GM20431 (cell line): ENCODE data around the gene SEC63.
"Not testable (repeated sequence)": the region's sequence is repeated elsewhere in the genome, so short reads cannot be mapped to it uniquely, and the experiment has no call there.

Experiments used
- in situ Hi-C: fragments of 300-500 bp; cut with MseI, MboI; formaldehyde crosslinking; loops from one replicate; pipeline ENCODE4 v1.15.0; 2020; ENCODE audit warnings: low sequenced_read_pairs; ENCODE audit not compliant: unreplicated experiment

Gene SEC63

DNA sequence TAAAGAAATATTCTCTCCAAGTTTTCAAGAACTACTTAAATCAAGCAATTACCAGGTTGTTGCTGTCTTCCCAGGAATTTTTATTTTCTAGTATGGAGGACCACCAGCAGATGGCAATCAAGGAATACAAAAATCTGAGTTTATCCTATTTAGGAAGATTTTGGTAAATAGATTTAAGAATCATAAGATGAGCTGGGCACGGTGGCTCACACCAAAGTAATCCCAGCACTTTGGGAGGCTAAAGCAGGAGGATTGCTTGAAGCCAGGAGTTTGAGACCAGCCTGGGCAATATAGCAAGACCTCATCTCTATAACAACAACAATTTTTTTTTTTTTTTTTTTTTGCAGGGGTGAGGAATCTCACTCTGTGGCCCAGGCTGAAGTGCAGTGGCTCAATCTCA lies 19.3 kb upstream of the SEC63 start:
- in situ Hi-C loops: loop anchor here (25.0 kb wide), 1 partner anchor 510 kb away; no protein-coding TSS in a partner anchor

DNA sequence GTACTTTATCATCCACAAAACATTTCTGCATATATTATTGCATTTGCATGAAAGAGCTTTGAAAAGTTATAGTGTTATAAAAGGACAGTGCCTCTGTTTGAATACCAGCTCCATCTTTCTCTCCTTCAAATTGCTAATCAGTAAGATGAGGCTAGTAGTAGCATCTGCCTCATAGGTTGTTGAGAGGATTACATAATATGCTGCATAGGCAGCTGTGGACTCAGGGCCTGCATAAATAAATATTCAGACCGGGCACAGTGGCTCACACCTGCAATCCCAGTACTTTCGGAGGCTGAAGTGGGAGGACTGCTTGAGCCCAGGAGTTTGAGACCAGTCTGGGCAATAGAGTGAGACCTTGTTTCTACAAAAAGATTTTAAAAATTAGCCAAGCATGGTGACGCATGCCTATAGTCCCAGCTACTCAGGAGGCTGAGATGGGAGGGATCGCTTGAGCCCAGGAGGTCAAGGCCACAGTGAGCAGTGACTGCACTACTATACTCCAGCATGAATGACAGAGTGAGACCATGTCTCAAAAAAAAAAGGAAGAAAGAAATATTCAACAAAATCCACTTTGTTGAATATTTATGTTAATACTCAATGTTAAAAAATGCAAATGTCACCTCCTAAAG lies 18.3 kb upstream of the SEC63 start:
- in situ Hi-C loops: loop anchor here (25.0 kb wide), 1 partner anchor 511 kb away; no protein-coding TSS in a partner anchor

DNA sequence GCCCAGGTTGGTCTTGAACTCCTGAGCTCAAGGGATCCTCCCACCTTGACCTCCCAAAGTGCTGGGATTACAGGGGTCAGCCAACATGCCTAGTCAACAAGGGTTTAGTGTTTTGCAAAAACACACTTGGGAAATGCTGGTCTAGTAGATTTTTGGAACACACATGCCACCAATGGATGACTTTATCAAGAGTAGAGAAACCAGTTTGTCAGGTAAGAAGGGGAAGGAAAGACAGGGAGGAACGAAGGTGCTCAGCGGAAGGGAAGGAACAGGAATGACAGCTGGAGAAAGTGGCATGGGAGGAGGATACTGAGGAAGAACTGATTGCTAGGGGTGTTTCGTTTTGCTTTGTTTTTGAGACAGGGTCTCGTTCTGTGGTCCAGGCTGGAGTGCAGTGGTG lies 15.6 kb upstream of the SEC63 start:
- in situ Hi-C loops: no loop called here

- in situ Hi-C loops: no loop called here
Measured at GRCh38 chr6:107972413-107973096, 14.5 kb upstream of the SEC63 start.

DNA sequence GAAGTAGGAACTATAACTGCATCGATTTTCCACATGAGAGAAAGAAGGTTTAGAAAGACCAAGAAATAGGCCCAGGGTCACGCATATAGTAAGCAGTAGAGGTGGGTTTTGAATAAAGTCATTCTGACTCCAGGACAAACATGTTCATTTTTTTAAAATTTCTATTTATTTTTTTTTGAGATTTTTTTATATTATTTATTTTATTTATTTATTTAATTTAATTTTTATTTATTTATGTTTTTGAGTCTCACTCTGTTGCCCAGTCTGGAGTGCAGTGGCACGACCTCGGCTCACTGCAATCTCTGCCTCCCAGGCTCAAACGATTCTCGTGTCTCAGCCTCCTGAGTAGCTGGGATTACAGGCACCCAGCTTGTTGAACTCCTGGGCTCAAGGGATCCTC lies 13.2 kb upstream of the SEC63 start:
- in situ Hi-C loops: no loop called here

GRCh38 chr6:107970255-107970654 lies 12.2 kb upstream of the SEC63 start:
- in situ Hi-C loops: no loop called here

- in situ Hi-C loops: no loop called here
Measured at GRCh38 chr6:107968081-107968480, 10.1 kb upstream of the SEC63 start.

DNA sequence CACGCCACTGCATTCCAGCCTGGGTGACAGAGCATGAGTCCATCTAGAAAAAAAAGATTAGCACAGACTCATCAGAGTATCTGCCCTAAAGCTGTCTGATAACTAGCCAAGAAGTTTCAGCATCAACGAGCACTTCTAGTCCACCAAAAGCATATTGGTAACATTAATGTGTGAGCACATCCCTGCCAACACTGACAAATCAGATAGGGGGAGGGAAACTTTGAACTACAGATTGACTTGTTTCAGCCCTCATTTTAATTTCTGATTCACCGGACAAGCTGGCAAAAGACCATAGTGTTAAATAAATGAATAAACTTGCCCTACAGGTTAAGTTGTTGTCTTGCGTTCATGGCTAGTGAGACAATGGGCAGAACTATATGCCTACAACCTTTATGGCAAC lies 7.7 kb upstream of the SEC63 start:
- in situ Hi-C loops: no loop called here

- in situ Hi-C loops: no loop called here
Measured at GRCh38 chr6:107962723-107963122, 4.7 kb upstream of the SEC63 start.

DNA sequence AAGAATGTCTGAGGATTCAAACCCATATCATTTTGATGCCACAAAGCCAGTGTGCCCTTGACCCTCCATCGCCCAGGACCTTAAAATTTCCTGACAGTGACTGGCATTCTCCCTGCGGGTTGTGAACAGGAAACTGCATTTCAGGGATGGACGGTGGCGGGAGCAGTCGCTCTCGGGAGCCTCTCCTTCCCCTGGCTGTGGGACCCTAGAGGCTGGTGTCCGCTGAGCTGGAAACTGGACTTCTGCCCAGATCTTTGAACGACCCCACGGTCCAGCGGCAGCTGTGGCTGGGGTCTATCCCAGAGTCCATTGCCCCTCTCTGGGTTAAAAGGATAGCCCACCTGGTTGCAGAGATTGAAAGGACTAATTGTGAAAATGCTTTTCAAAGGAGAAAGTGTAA lies 1.4 kb upstream of the SEC63 start:
- in situ Hi-C loops: no loop called here

GRCh38 chr6:107958689-107959362 lies 818 bp upstream of the SEC63 start:
- in situ Hi-C loops: not testable (repeated sequence)

DNA sequence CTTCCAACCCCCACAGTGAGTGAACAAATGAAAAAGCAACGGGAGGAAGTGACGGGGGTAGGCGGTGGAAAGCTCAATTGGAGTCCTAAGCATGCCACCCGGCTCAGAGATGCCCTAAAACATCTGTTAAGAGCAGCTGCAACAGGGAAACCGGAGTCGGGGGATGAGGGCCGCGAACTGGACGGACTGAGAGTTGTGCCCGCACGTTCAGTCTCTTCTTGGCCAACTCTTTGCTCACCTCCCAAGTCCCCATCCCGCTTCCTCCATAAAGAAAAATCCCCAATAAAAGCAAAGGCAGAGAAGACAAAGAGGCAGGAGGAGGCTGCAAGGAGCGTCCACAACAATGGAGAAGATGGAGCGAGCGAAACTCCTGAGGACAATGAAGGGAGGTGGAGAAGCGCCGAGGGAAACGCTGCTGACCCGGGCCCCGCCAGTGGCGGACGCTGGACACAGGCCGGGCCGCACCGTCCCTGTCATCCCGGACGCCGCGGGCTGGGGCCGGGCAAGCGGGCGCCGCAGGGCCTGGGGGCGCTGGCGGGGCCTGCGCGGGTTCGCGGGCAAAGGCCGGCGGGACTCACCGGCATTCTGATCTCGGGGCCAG lies 600 bp downstream of the SEC63 start:
- in situ Hi-C loops: no loop called here

DNA sequence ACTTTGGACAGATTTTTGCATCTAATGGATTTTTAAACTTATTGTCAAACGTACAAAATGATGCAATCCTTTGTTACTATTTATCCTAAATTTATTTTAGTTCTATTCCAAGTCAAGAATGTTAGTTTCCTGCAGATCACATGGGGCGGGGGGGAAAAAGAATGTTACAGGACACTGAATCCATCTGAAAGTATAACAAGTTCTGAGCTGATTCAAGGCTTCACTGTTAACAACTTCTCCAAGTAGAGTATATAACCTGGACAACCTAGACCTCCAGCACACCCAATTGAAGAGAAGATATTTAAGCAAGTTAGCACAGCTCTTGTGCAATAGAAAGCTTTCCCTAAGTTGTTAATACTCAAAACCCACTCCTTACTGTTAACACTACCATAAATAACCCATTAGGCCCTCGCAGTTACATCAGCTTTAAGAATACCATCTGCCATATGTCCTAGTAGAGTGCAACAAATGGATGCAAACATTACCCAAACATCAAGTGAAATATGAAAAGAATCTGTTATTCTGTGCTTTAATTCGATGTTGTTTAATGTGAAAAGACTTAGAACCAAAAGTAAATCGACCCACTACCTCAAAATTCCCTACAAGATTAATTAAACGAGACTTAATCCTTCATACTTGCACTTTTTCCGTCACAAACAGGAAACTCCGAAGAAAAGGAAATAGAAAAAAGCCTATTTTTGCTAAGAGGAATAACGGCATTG lies 1.3 kb downstream of the SEC63 start:
- in situ Hi-C loops: no loop called here

DNA sequence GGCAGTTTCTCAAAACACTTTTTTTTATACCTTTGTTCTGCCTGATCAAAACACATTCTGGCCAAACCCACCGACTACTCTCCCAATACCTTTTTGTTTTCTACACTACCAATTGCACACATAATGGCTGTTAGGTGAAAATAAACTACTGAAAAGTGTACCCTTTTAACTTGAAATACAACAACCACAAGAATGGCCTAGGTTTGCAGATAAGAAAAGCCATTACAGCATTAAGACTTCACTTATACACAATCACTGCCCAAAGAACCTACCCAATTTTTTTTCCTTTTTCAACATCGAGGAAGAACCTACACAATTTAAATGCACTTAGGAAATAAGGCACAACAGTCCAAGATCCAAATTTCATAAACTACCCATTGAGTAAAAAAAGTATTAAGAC lies 1.8 kb downstream of the SEC63 start:
- in situ Hi-C loops: no loop called here

DNA sequence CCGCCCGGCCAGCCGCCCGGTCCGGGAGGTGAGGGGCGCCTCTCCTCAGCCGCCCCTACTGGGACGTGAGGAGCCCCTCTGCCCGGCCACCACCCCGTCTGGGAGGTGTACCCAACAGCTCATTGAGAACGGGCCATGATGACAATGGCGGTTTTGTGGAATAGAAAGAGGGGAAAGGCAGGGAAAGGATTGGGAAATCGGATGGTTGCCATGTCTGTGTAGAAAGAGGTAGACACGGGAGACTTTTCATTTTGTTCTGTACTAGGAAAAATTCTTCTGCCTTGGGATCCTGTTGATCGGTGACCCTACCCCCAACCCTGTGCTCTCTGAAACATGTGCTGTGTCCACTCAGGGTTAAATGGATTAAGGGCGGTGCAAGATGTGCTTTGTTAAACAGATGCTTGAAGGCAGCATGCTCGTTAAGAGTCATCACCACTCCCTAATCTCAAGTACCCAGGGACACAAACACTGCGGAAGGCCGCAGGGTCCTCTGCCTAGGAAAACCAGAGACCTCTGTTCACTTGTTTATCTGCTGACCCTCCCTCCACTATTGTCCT lies 4.1 kb downstream of the SEC63 start:
- in situ Hi-C loops: not testable (repeated sequence)

- in situ Hi-C loops: no loop called here
Measured at GRCh38 chr6:107943626-107944439, 14.2 kb downstream of the SEC63 start.

DNA sequence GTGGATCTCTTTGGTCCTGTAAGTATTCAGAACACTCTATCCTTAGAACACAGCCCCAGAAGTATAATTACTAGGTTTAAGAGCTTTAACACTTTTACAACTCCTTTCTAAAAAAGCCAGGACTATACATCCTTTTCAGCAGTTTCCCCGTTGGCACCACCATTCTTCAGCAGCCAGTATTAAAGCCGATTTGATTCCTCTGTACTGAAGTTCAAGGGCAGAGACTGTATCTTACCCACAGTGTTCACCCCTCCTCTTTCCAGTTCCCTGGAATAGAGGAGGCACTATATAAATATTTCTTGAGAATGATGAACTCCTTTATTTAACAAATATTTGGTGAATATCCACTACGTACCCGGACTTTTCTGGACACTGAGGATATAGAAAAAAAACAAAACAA lies 15.9 kb downstream of the SEC63 start:
- in situ Hi-C loops: no loop called here

DNA sequence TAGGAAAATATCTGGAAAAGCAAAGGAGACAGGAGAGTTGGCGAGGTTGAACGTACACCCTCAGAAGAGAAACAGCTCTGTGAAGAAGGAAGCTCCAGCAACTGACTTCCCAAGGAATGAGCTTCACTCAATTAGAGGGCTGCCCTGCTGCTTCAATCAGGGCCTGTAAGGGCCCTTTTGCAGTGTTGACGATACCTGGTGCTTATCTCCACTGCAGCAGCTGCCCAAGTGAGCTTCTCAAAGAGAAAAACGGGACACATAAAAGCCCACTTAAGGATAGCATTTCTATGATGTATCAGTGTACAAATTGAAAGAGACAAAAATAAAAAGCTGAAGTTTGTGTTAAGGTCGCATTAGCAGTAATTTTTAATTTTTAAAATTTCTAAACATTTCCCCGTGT lies 16.4 kb downstream of the SEC63 start:
- in situ Hi-C loops: no loop called here

DNA sequence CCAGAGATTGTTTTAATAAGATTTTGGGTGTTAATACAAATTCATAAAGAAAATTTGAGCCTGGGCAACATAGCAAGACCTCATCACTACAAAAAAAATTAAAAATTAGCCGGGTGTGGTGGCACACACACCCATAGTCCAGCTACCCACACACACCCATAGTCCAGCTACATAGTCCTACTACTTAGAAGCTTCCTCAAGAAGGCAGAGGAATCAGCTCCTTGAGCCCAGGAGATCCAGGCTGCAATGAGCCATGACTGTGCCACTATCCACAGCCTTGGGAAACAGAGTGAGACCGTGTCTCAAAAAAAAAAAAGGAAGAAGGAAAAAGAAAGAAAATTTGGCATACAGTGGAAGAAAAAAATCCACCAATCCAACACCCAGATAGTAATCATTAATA lies 16.8 kb downstream of the SEC63 start:
- in situ Hi-C loops: no loop called here
